Hematopoietic multipotent progenitor cell (in vitro differentiated cells): ENCODE data around the gene BTNL2. TPM values are rescaled to one million over a fixed set of nuclear protein-coding genes. Genes with fewer than 3 reads are reported as not detected.
"Not testable (repeated sequence)": the region's sequence is repeated elsewhere in the genome, so short reads cannot be mapped to it uniquely, and the experiment has no call there.

Experiments
- DNase-seq, 3 donors: peaks; one replicate each; pipeline ENCODE4 v3.0.0-alpha.2; 2011 to 2015; ENCODE audit warnings: low read depth in 2 of 3, low spot score in 2 of 3
- small RNA-seq: library from RNA; depleted of rRNA; stranded (forward); fragments of <200 nt; gene quantifications from one replicate; pipeline ENCODE3, GENCODE V24; 2012
- total RNA-seq: library from RNA; depleted of rRNA; stranded (reverse); fragments of >200 nt; gene quantifications from one replicate; pipeline ENCODE4 v1.2.3, GENCODE V29; 2012

Gene BTNL2
- total RNA-seq, 1 donor, result not detected

DNA sequence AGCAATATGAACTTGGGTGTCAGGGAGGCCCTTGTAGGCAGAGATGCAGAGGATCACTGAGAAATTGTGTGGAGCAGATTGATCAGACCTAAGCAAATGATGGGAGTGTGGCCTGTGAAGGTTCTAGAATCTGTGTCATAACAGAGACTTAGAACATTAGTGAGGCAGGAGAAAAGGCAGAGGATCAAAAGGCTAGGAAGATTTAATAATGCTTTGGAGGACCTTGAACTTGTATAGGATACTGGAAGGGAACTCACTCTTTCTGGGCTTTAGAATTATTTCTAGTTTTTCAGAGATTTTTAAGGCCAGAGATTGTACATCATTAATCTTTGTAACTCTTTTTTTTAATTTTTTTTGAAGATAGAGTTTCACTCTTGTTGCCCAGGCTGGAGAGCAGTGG lies 35.2 kb downstream of the BTNL2 start, which contains the start of gene TSBP1:
TSS of gene TSBP1 (minus strand) at position 101 of the 400 bp plus-strand sequence. CDS start 197 bp downstream, outside the sequence.
- DNase-seq, result no peak

DNA sequence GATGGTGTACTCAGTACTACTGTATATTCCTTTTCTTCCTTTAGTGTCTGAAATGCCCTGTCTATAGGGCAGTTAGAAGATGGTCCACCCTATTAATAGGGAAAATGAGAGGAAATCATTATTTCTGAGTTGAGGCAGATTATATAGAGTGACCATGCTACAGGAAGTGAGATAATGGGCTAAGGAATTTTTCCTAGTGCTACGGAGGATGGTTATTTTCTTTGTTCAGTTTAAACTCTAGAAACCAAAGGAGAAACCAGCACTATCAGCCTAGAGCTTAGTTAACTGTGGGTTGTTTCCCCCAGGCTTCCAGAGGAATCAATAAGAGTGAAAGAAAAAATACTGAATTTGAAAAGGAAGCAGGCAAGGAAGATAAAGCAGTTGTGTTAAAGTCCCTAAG lies 35.8 kb downstream of the BTNL2 start:
- DNase-seq, result no peak

DNA sequence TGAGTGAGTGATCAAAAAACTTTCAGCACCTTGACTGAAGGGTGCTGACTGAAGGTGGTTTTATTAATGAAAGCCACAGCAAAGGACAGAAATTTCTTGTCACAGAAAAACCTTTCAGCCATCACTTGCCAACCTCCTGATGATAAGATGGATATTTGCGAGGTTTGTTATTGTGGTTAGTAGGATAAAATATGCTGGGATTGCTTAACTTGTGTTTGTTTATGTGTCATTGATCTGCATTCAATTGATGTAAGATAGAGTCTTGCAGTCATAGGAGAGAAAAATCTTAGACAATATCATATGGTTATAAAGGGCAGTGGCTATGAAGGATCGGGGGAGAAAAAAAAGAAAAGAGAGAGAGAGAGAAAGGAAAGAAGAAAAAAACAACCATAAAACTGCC lies 36.5 kb downstream of the BTNL2 start:
- DNase-seq, result no peak

DNA sequence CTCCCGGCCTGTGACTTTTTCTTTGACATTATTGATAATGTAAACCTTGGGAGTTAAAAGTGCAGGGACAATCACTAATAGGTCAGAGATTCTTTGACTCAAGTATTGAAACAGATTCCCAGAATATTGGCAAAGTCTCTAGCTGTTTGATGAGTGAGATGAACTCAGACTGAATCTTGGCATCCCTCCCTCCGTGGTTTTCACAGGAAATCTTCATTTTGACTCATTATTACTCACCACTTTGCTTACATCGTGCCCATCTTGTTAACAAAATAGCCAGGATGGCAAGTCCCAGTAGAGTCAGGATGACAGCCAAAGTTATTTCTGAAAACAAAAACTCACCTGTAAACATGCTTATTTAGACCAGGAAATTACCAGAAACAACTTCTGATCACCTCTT lies 37.3 kb downstream of the BTNL2 start:
- DNase-seq, result no peak

DNA sequence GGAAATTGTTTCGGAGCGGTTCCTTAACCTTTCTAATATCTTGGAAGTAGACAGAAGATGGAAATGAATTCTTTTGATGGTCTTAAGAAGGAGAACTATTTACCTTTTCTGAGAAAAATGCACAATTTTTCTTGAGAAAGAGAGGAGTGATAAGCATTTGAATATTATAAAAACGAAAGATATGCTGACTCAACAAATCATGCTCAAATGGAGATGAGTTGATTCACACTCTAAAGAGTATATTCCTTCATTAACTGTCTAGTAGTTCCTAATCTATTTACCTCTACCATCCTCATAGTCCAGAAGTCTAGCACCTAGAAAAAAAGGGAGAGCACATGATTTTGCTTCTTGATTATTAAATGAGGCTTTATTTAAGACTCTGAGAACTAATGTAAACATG lies 39.3 kb downstream of the BTNL2 start:
- DNase-seq, result no peak

DNA sequence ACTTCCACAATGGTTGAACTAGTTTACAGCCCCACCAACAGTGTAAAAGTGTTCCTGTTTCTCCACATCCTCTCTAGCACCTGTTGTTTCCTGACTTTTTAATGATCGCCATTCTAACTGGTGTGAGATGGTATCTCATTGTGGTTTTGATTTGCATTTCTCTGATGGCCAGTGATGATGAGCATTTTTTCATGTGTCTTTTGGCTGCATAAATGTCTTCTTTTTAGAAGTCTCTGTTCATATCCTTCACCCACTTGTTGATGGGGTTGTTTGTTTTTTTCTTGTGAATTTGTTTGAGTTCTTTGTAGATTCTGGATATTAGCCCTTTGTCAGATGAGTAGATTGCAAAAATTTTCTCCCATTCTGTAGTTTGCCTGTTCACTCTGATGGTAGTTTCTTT lies 47.8 kb downstream of the BTNL2 start:
- not testable (repeated sequence) for DNase-seq

DNA sequence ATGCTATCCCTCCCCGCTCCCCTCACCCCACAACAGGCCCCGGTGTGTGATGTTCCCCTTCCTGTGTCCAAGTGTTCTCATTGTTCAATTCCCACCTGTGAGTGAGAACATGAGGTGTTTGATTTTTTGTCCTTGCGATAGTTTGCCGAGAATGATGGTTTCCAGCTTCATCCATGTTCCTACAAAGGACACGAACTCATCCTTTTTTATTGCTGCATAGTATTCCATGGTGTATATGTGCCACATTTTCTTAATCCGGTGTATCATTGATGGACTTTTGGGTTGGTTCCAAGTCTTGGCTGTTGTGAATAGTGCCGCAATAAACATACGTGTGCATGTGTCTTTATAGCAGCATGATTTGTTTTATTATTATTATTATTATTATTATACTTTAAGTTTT lies 48.4 kb downstream of the BTNL2 start:
- not testable (repeated sequence) for DNase-seq

DNA sequence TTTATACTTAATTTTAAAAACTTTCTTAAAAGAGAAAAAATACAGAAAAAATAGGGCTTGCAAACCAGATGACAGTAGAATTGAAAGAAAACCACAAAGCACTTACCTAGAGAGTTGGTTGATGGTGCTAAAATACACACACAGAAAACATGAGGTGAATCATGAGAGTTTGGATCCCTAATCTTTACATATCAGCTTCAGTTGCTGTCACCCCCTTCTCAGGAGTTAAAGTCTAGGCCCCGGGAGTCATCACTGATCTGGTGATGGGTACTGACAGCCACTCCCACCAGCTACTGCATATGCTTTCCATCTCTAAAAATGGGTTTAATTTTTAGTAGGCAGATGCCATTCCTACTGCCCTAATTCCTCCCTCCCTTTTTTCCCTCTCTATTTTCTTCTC lies 52.0 kb downstream of the BTNL2 start:
- DNase-seq, result no peak

DNA sequence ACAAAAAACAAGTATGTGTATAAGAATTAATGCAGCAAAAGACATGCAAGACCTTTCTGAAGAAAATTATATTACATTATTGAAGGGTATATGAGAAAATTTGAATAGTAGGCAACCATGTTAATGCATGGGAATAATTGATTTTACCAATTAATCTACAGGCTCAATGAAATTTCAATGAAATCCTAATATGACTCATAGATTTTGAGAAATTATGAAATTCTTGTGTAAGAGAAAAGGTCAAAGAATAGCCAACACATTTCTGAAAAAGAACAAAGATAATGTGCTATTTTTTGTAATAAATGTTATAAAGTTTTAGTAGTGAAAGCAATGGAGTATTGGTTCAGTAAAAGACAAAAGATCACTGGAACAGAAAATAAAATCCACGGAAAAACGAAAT lies 53.6 kb downstream of the BTNL2 start:
- no peak for DNase-seq

Small RNA genes lying within 50 kb of the gene (small RNA-seq; reads per million reads assigned to genes)
- gene RNU6-603P, result not detected

Other genes with a start within 250 kb of the BTNL2 start
- gene EGFL8, start 242.6 kb downstream of the BTNL2 start, total RNA-seq, result 5.1 TPM
- 41.7 TPM for gene AGPAT1, start 231.1 kb downstream of the BTNL2 start, total RNA-seq
- 29.1 TPM for gene RNF5, start 228.8 kb downstream of the BTNL2 start, total RNA-seq
- 0.81 TPM for gene AGER, start 222.9 kb downstream of the BTNL2 start, total RNA-seq
- gene PBX2, start 217.0 kb downstream of the BTNL2 start, total RNA-seq, result 75.9 TPM
- gene GPSM3, start 214.5 kb downstream of the BTNL2 start, total RNA-seq, result 58.7 TPM
- gene NOTCH4, start 183.1 kb downstream of the BTNL2 start, total RNA-seq, result 3.5 TPM
- not detected for gene TSBP1, start 35.3 kb downstream of the BTNL2 start, total RNA-seq
- gene HLA-DRA, start 32.7 kb upstream of the BTNL2 start, total RNA-seq, result 969 TPM
- 6.5 TPM for gene HLA-DRB5, start 123.1 kb upstream of the BTNL2 start, total RNA-seq
- gene HLA-DRB1, start 182.7 kb upstream of the BTNL2 start, total RNA-seq, result 266 TPM
- gene HLA-DQA1, start 230.2 kb upstream of the BTNL2 start, total RNA-seq, result 1.6 TPM